A549 (cell line): ENCODE measurements around the gene FGF1.

ENCODE experiments used
- BHLHE40 ChIP-seq: IDR thresholded peaks from 2 replicates; pipeline ENCODE4 v1.6.1; 2012; ENCODE audit warnings: low read depth, low read length, inconsistent platforms
- CHD2 ChIP-seq: fragments of 150-350 bp; IDR thresholded peaks from 2 replicates; pipeline ENCODE4 v1.6.1; 2014; ENCODE audit warnings: low read length; ENCODE audit not compliant: partially characterized antibody
- ESRRA ChIP-seq: fragments of 150-350 bp; IDR thresholded peaks from 2 replicates; pipeline ENCODE4 v1.6.1; 2014; ENCODE audit warnings: mild to moderate bottlenecking, low read length, borderline replicate concordance
- FOSB ChIP-seq: fragments of 250-450 bp; sonication (Bioruptor Pico); IDR thresholded peaks from 2 replicates; pipeline ENCODE4 v1.5.0; 2020; ENCODE audit warnings: mild to moderate bottlenecking, moderate library complexity
- FOXS1 ChIP-seq: fragments of 250-450 bp; sonication (Bioruptor Pico); IDR thresholded peaks from 2 replicates; pipeline ENCODE4 v1.5.0; 2020; ENCODE audit warnings: mild to moderate bottlenecking, moderate library complexity
- POLR2A ChIP-seq: IDR thresholded peaks from 2 replicates; pipeline ENCODE4 v1.6.1; 2012; ENCODE audit warnings: mild to moderate bottlenecking, low read length
- RCOR1 ChIP-seq: fragments of 150-350 bp; IDR thresholded peaks from 2 replicates; pipeline ENCODE4 v1.6.1; 2014; ENCODE audit warnings: antibody characterized with exemption, low read length, low read depth
- RFX5 ChIP-seq: fragments of 450-650 bp; IDR thresholded peaks from 2 replicates; pipeline ENCODE4 v1.7.1; 2014; ENCODE audit warnings: antibody characterized with exemption, mild to moderate bottlenecking, moderate library complexity
- RNF2 ChIP-seq: fragments of 200-600 bp; sonication (generic); IDR thresholded peaks from 2 replicates; pipeline ENCODE4 v1.6.1; 2016; ENCODE audit warnings: low read depth, mild to moderate bottlenecking, antibody characterized with exemption, moderate library complexity, borderline replicate concordance
- TF ChIP-seq, protein P1 (sequence below): fragments of >200 bp; sonication (Bioruptor Twin); formaldehyde crosslinking; IDR thresholded peaks from 3 replicates; pipeline ENCODE4 v1.5.1; 2016
- TF ChIP-seq, protein P2 (sequence below): fragments of 200-600 bp; sonication (generic); IDR thresholded peaks from 2 replicates; pipeline ENCODE4 v1.6.1; 2016; ENCODE audit warnings: antibody characterized with exemption, mild to moderate bottlenecking, moderate library complexity
- TF ChIP-seq, protein P3 (sequence below): IDR thresholded peaks from 2 replicates; pipeline ENCODE4 v1.6.1; 2012

DNA sequence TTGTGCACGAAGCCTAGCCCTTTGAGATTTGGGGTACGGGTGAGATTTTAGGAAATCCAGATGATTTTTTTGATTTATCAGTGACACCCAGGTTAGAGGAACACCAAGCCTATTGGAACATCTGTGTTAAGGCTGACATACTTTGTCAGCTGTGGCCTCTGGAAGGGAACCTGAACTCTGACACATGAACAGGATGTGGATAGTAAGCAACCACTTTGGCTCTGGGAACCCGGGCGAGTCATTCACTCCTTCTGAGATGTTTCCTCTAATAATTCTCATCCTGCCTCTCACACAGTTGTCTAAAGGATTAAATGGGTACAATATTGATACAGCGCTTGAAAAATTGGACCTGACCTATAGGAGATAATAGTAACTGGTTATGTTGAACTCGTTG, 67.8 kb downstream of the FGF1 start:
- TF ChIP-seq RNF2 (no peak), ESRRA (no peak), POLR2A (no peak), RFX5 (no peak), FOSB (CRISPR knock-in tag) (no peak), RCOR1 (no peak), BHLHE40 (no peak), CHD2 (no peak), FOXS1 (no peak)
- TF ChIP-seq, protein P1, sequence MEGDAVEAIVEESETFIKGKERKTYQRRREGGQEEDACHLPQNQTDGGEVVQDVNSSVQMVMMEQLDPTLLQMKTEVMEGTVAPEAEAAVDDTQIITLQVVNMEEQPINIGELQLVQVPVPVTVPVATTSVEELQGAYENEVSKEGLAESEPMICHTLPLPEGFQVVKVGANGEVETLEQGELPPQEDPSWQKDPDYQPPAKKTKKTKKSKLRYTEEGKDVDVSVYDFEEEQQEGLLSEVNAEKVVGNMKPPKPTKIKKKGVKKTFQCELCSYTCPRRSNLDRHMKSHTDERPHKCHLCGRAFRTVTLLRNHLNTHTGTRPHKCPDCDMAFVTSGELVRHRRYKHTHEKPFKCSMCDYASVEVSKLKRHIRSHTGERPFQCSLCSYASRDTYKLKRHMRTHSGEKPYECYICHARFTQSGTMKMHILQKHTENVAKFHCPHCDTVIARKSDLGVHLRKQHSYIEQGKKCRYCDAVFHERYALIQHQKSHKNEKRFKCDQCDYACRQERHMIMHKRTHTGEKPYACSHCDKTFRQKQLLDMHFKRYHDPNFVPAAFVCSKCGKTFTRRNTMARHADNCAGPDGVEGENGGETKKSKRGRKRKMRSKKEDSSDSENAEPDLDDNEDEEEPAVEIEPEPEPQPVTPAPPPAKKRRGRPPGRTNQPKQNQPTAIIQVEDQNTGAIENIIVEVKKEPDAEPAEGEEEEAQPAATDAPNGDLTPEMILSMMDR = no peak
- TF ChIP-seq, protein P2, sequence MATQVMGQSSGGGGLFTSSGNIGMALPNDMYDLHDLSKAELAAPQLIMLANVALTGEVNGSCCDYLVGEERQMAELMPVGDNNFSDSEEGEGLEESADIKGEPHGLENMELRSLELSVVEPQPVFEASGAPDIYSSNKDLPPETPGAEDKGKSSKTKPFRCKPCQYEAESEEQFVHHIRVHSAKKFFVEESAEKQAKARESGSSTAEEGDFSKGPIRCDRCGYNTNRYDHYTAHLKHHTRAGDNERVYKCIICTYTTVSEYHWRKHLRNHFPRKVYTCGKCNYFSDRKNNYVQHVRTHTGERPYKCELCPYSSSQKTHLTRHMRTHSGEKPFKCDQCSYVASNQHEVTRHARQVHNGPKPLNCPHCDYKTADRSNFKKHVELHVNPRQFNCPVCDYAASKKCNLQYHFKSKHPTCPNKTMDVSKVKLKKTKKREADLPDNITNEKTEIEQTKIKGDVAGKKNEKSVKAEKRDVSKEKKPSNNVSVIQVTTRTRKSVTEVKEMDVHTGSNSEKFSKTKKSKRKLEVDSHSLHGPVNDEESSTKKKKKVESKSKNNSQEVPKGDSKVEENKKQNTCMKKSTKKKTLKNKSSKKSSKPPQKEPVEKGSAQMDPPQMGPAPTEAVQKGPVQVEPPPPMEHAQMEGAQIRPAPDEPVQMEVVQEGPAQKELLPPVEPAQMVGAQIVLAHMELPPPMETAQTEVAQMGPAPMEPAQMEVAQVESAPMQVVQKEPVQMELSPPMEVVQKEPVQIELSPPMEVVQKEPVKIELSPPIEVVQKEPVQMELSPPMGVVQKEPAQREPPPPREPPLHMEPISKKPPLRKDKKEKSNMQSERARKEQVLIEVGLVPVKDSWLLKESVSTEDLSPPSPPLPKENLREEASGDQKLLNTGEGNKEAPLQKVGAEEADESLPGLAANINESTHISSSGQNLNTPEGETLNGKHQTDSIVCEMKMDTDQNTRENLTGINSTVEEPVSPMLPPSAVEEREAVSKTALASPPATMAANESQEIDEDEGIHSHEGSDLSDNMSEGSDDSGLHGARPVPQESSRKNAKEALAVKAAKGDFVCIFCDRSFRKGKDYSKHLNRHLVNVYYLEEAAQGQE = no peak
- TF ChIP-seq, protein P3, sequence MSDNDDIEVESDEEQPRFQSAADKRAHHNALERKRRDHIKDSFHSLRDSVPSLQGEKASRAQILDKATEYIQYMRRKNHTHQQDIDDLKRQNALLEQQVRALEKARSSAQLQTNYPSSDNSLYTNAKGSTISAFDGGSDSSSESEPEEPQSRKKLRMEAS = no peak
